Measurements from ENCODE around the gene GABPA.

Gene GABPA

DNA sequence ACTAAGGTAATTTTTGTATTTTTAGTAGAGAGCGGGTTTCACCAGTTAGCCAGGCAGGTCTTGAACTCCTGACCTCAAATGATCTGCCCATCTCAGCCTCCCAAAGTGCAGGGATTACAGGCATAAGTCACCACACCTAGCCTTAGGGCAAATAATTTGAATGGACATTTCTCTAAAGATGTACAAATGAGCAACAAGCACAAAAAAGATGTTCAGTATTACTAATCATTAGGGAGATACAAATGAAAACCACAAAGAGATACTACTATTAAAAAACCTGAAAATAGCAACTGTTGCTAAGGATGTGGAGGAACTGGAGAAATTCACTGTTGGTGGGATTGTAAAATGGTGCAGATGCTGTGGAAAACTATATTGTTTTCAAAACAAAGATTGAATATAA lies 79.1 kb downstream of the GABPA start:
- no peak for DNase-seq

DNA sequence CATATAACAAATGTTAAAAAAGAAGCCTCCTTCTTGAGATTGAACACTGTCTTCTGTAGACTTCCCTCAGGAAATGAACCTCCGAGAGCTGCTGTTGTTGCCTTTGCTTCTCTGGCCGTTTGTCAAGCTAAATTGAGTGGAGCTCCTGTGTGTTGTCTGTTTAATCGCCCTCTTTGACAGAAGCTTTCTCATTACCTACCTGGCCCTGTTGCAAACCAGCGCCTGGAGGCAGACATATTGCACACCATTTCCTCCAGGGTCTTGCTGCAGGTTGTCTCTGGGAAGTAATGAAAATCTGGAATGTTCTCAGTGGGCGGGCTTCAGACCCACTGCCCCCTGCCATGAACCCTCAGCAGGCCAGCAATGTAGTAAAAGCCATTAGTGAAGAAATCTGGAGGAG lies 83.3 kb downstream of the GABPA start:
- DNase-seq: no peak

DNA sequence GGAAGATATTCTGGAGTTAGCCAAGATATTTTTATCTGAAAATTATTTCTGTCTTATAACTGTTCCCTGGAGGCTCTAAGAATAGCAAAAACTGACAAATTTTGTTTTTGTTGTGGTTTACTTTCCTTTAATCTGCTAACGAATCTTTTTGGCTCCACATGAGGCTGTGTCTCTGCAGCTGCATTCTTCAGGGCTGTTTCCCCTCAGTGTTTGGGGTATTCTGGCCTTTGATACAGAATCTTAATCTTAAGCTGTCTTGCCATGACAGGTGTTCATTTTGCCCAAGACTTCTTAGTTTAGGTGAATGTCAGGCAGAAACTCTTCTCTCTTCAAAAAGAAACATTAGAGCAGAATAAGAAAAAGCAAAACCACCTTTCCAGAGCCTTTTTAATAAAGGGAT lies 83.8 kb downstream of the GABPA start:
- DNase-seq: no peak
